Activated naive CD8-positive, alpha-beta T cell (primary cell): ENCODE results near the gene ERO1B.

ENCODE experiments used
- H3K27ac Mint-ChIP-seq: one replicate; pipeline ENCODE4 v1.8.0; 2021; ENCODE audit warnings: mixed read lengths
- H3K27me3 Mint-ChIP-seq: one replicate; pipeline ENCODE4 v1.8.0; 2021; ENCODE audit warnings: mixed read lengths
- H3K36me3 Mint-ChIP-seq: one replicate; pipeline ENCODE4 v1.8.0; 2021; ENCODE audit warnings: mixed read lengths
- H3K4me1 Mint-ChIP-seq: one replicate; pipeline ENCODE4 v1.8.0; 2021; ENCODE audit warnings: low read depth, mixed read lengths
- H3K4me3 Mint-ChIP-seq: one replicate; pipeline ENCODE4 v1.8.0; 2021; ENCODE audit warnings: mild to moderate bottlenecking, mixed read lengths
- H3K9me3 Mint-ChIP-seq: one replicate; pipeline ENCODE4 v1.8.0; 2021; ENCODE audit warnings: low read depth, mixed read lengths

The ERO1B gene

GRCh38 chr1:236251587-236251986 lies 30.2 kb downstream of the ERO1B start:
- no peaks in the 10 kb centered on the region for H3K27me3 Mint-ChIP-seq

GRCh38 chr1:236247286-236247685 lies 34.5 kb downstream of the ERO1B start:
- Mint-ChIP-seq H3K27ac (no peak overlapping the region), H3K9me3 (no peaks in the 10 kb centered on the region)

More at GRCh38 chr1:236251587-236251986, 30.2 kb downstream of the ERO1B start:
- H3K4me1 Mint-ChIP-seq = peaks cover 2% of the 10 kb centered on the region
- no peak overlapping the region for H3K27ac Mint-ChIP-seq
- peaks cover 21% of the 10 kb centered on the region for H3K36me3 Mint-ChIP-seq
- no peak overlapping the region for H3K4me3 Mint-ChIP-seq
- no peaks in the 10 kb centered on the region for H3K9me3 Mint-ChIP-seq

GRCh38 chr1:236242568-236242967 lies 39.2 kb downstream of the ERO1B start:
- H3K36me3 Mint-ChIP-seq = peaks cover 21% of the 10 kb centered on the region

More at GRCh38 chr1:236247286-236247685, 34.5 kb downstream of the ERO1B start:
- peaks cover 25% of the 10 kb centered on the region for H3K36me3 Mint-ChIP-seq
- H3K4me1 Mint-ChIP-seq = no peaks in the 10 kb centered on the region
- no peaks in the 10 kb centered on the region for H3K27me3 Mint-ChIP-seq
- no peak overlapping the region for H3K4me3 Mint-ChIP-seq

GRCh38 chr1:236240675-236241074 lies 41.1 kb downstream of the ERO1B start:
- no peak overlapping the region for H3K4me3 Mint-ChIP-seq
- H3K36me3 Mint-ChIP-seq = peaks cover 16% of the 10 kb centered on the region
- no peak overlapping the region for H3K27ac Mint-ChIP-seq
- no peaks in the 10 kb centered on the region for H3K4me1 Mint-ChIP-seq
- H3K27me3 Mint-ChIP-seq = no peaks in the 10 kb centered on the region
- H3K9me3 Mint-ChIP-seq = no peaks in the 10 kb centered on the region

More at GRCh38 chr1:236242568-236242967, 39.2 kb downstream of the ERO1B start:
- Mint-ChIP-seq H3K27ac (no peak overlapping the region), H3K4me1 (no peaks in the 10 kb centered on the region), H3K27me3 (no peaks in the 10 kb centered on the region), H3K9me3 (no peaks in the 10 kb centered on the region), H3K4me3 (no peak overlapping the region)

GRCh38 chr1:236239092-236239585 lies 42.6 kb downstream of the ERO1B start:
- Mint-ChIP-seq H3K36me3 (peaks cover 16% of the 10 kb centered on the region), H3K4me3 (no peak overlapping the region), H3K27me3 (no peaks in the 10 kb centered on the region), H3K27ac (no peak overlapping the region), H3K4me1 (no peaks in the 10 kb centered on the region), H3K9me3 (no peaks in the 10 kb centered on the region)

GRCh38 chr1:236235116-236235515 lies 46.6 kb downstream of the ERO1B start:
- no peak overlapping the region for H3K27ac Mint-ChIP-seq
- H3K4me3 Mint-ChIP-seq = no peak overlapping the region
- no peaks in the 10 kb centered on the region for H3K27me3 Mint-ChIP-seq

GRCh38 chr1:236228411-236228810 lies 53.3 kb downstream of the ERO1B start:
- H3K4me3 Mint-ChIP-seq = no peak overlapping the region

More at GRCh38 chr1:236235116-236235515, 46.6 kb downstream of the ERO1B start:
- Mint-ChIP-seq H3K36me3 (peaks cover 13% of the 10 kb centered on the region), H3K9me3 (no peaks in the 10 kb centered on the region), H3K4me1 (no peaks in the 10 kb centered on the region)

GRCh38 chr1:236222632-236223031 lies 59.1 kb downstream of the ERO1B start:
- H3K4me1 Mint-ChIP-seq = no peaks in the 10 kb centered on the region
- no peak overlapping the region for H3K4me3 Mint-ChIP-seq
- peaks cover 5% of the 10 kb centered on the region for H3K36me3 Mint-ChIP-seq
- no peaks in the 10 kb centered on the region for H3K9me3 Mint-ChIP-seq
- H3K27me3 Mint-ChIP-seq = no peaks in the 10 kb centered on the region
- H3K27ac Mint-ChIP-seq = no peak overlapping the region

More at GRCh38 chr1:236228411-236228810, 53.3 kb downstream of the ERO1B start:
- H3K9me3 Mint-ChIP-seq = no peaks in the 10 kb centered on the region
- peaks cover 8% of the 10 kb centered on the region for H3K36me3 Mint-ChIP-seq
- H3K27ac Mint-ChIP-seq = no peak overlapping the region
- no peaks in the 10 kb centered on the region for H3K4me1 Mint-ChIP-seq
- H3K27me3 Mint-ChIP-seq = no peaks in the 10 kb centered on the region

GRCh38 chr1:236220473-236220872 lies 61.3 kb downstream of the ERO1B start:
- Mint-ChIP-seq H3K4me3 (no peak overlapping the region), H3K36me3 (peaks cover 8% of the 10 kb centered on the region), H3K4me1 (no peaks in the 10 kb centered on the region), H3K9me3 (no peaks in the 10 kb centered on the region), H3K27me3 (no peaks in the 10 kb centered on the region), H3K27ac (no peak overlapping the region)

- Mint-ChIP-seq H3K27ac (no peak overlapping the region), H3K27me3 (no peaks in the 10 kb centered on the region), H3K9me3 (no peaks in the 10 kb centered on the region), H3K4me3 (no peak overlapping the region), H3K36me3 (peaks cover 23% of the 10 kb centered on the region), H3K4me1 (no peaks in the 10 kb centered on the region)
Measured at GRCh38 chr1:236214761-236215160, 67.0 kb downstream of the ERO1B start.

GRCh38 chr1:236213534-236213933 lies 68.2 kb downstream of the ERO1B start:
- no peak overlapping the region for H3K27ac Mint-ChIP-seq
- H3K4me3 Mint-ChIP-seq = no peak overlapping the region
- H3K4me1 Mint-ChIP-seq = no peaks in the 10 kb centered on the region
- peaks cover 25% of the 10 kb centered on the region for H3K36me3 Mint-ChIP-seq
- H3K9me3 Mint-ChIP-seq = no peaks in the 10 kb centered on the region
- H3K27me3 Mint-ChIP-seq = no peaks in the 10 kb centered on the region

GRCh38 chr1:236211815-236212214 lies 69.9 kb downstream of the ERO1B start:
- H3K27ac Mint-ChIP-seq = no peak overlapping the region
- no peaks in the 10 kb centered on the region for H3K27me3 Mint-ChIP-seq
- H3K4me1 Mint-ChIP-seq = no peaks in the 10 kb centered on the region
- no peaks in the 10 kb centered on the region for H3K9me3 Mint-ChIP-seq
- H3K36me3 Mint-ChIP-seq = peaks cover 27% of the 10 kb centered on the region
- H3K4me3 Mint-ChIP-seq = no peak overlapping the region

GRCh38 chr1:236209713-236210112 lies 72.0 kb downstream of the ERO1B start:
- H3K27me3 Mint-ChIP-seq = no peaks in the 10 kb centered on the region
- H3K36me3 Mint-ChIP-seq = peaks cover 31% of the 10 kb centered on the region
- H3K4me1 Mint-ChIP-seq = no peaks in the 10 kb centered on the region
- H3K27ac Mint-ChIP-seq = no peak overlapping the region
- peaks cover 1% of the 10 kb centered on the region for H3K9me3 Mint-ChIP-seq
- H3K4me3 Mint-ChIP-seq = no peak overlapping the region

GRCh38 chr1:236209185-236209584 lies 72.6 kb downstream of the ERO1B start:
- Mint-ChIP-seq H3K27ac (no peak overlapping the region), H3K4me1 (no peaks in the 10 kb centered on the region), H3K4me3 (no peak overlapping the region), H3K9me3 (peaks cover 6% of the 10 kb centered on the region), H3K36me3 (peaks cover 33% of the 10 kb centered on the region), H3K27me3 (no peaks in the 10 kb centered on the region)

- Mint-ChIP-seq H3K36me3 (peaks cover 41% of the 10 kb centered on the region), H3K27me3 (no peaks in the 10 kb centered on the region), H3K4me1 (no peaks in the 10 kb centered on the region), H3K9me3 (peaks cover 16% of the 10 kb centered on the region), H3K27ac (no peak overlapping the region), H3K4me3 (no peak overlapping the region)
Measured at GRCh38 chr1:236207569-236207968, 74.2 kb downstream of the ERO1B start.

GRCh38 chr1:236207121-236207520 lies 74.6 kb downstream of the ERO1B start:
- Mint-ChIP-seq H3K36me3 (peaks cover 41% of the 10 kb centered on the region), H3K27ac (no peak overlapping the region), H3K27me3 (no peaks in the 10 kb centered on the region), H3K4me3 (no peak overlapping the region), H3K4me1 (no peaks in the 10 kb centered on the region), H3K9me3 (peaks cover 17% of the 10 kb centered on the region)
